HepG2 (cell line): ENCODE results near the gene EFNA3. TPM values are rescaled to one million over a fixed set of nuclear protein-coding genes. Genes with fewer than 3 reads are reported as not detected.
A peak's percentile ranks its signal among the peaks of the same experiment; 100 is the strongest.

Source experiments
- DMAP1 ChIP-seq: IDR thresholded peaks from 2 replicates; pipeline ENCODE4 v1.6.1; 2016
- DNMT1 ChIP-seq: sonication (generic); formaldehyde crosslinking; IDR thresholded peaks from 2 replicates; pipeline ENCODE4 v1.5.1; 2020; ENCODE audit warnings: mild to moderate bottlenecking, missing genetic modification reagents
- NPAS2 ChIP-seq: sonication (generic); formaldehyde crosslinking; IDR thresholded peaks from 2 replicates; pipeline ENCODE4 v1.8.0; 2022; ENCODE audit warnings: mild to moderate bottlenecking, missing genetic modification reagents, borderline replicate concordance
- RCOR2 ChIP-seq: IDR thresholded peaks from 2 replicates; pipeline ENCODE4 v1.6.1; 2016; ENCODE audit warnings: missing biosample characterization, missing genetic modification reagents
- STAT5B ChIP-seq: sonication (generic); formaldehyde crosslinking; IDR thresholded peaks from 2 replicates; pipeline ENCODE4 v1.4.0; 2020; ENCODE audit warnings: missing genetic modification reagents
- SYNCRIP ChIP-seq: fragments of 200-400 bp; formaldehyde crosslinking; IDR thresholded peaks from 2 replicates; pipeline ENCODE4 v1.6.1; 2018; ENCODE audit warnings: mild to moderate bottlenecking, low read depth, low read length; ENCODE audit not compliant: insufficient read depth
- TIGD3 ChIP-seq: sonication (generic); formaldehyde crosslinking; IDR thresholded peaks from 2 replicates; pipeline ENCODE4 v1.5.1; 2020; ENCODE audit warnings: mild to moderate bottlenecking, missing genetic modification reagents, borderline replicate concordance
- polyA plus RNA-seq, 8 experiments: library from polyadenylated mRNA; depleted of rRNA in 3 of 8; stranded (reverse) in 7 of 8; unstranded in 1 of 8; fragments of >200 nt; fragmentation: Illumina TruSeq in 4 of 8; extraction: Trizol in 4 of 8; gene quantifications; 2 replicates each; pipeline versions ENCODE4 v1.2.1 to v1.2.3, GENCODE V29; 2011 to 2016; ENCODE audit warnings: low read depth in 4 of 8, missing spikeins in 1 of 8, mixed read lengths in 1 of 8; ENCODE audit not compliant: insufficient read depth in 1 of 8
- total RNA-seq, 5 experiments: library from RNA; depleted of rRNA; stranded (reverse); fragments of >200 nt; fragmentation: Illumina TruSeq; extraction: Trizol; gene quantifications; 2 replicates each; pipeline ENCODE4 v1.2.3, GENCODE V29; 2016; ENCODE audit warnings: low read depth in 1 of 5
- TF ChIP-seq, protein P1 (sequence below): sonication (generic); formaldehyde crosslinking; IDR thresholded peaks from 2 replicates; pipeline ENCODE4 v1.8.1; 2023; ENCODE audit warnings: missing genetic modification reagents, inconsistent platforms, borderline replicate concordance
- TF ChIP-seq, protein P2 (sequence below): sonication (generic); formaldehyde crosslinking; IDR thresholded peaks from 2 replicates; pipeline ENCODE4 v1.4.0; 2020; ENCODE audit warnings: missing genetic modification reagents
- TF ChIP-seq, protein P3 (sequence below): IDR thresholded peaks from 2 replicates; pipeline ENCODE4 v1.6.1; 2016; ENCODE audit warnings: missing compliant biosample characterization, missing genetic modification reagents, borderline replicate concordance
- TF ChIP-seq, protein P4 (sequence below): sonication (generic); formaldehyde crosslinking; IDR thresholded peaks from 2 replicates; pipeline ENCODE4 v1.4.0; 2020; ENCODE audit warnings: mild to moderate bottlenecking, missing genetic modification reagents
- TF ChIP-seq, protein P5 (sequence below): sonication (generic); formaldehyde crosslinking; IDR thresholded peaks from 2 replicates; pipeline ENCODE4 v1.5.1; 2020; ENCODE audit warnings: mild to moderate bottlenecking, missing genetic modification reagents, moderate library complexity
- TF ChIP-seq, protein P6 (sequence below): sonication (generic); formaldehyde crosslinking; conservative IDR thresholded peaks from 2 replicates; pipeline ENCODE4 v1.5.0; 2020; ENCODE audit warnings: missing genetic modification reagents

EFNA3 gene
- total and polyA plus RNA-seq, 2 of the 13 experiments (the other 11 are each of a cell fraction or from before 2014, with no cell fraction given): 1.0 to 5.7 TPM

GRCh38 chr1:155107309-155108264 lies 28.9 kb downstream of the EFNA3 start (continued):
- TF ChIP-seq, protein P1, sequence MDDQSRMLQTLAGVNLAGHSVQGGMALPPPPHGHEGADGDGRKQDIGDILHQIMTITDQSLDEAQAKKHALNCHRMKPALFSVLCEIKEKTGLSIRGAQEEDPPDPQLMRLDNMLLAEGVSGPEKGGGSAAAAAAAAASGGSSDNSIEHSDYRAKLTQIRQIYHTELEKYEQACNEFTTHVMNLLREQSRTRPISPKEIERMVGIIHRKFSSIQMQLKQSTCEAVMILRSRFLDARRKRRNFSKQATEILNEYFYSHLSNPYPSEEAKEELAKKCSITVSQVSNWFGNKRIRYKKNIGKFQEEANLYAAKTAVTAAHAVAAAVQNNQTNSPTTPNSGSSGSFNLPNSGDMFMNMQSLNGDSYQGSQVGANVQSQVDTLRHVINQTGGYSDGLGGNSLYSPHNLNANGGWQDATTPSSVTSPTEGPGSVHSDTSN (CRISPR knock-in tag): no peak
- TF ChIP-seq, protein P2, sequence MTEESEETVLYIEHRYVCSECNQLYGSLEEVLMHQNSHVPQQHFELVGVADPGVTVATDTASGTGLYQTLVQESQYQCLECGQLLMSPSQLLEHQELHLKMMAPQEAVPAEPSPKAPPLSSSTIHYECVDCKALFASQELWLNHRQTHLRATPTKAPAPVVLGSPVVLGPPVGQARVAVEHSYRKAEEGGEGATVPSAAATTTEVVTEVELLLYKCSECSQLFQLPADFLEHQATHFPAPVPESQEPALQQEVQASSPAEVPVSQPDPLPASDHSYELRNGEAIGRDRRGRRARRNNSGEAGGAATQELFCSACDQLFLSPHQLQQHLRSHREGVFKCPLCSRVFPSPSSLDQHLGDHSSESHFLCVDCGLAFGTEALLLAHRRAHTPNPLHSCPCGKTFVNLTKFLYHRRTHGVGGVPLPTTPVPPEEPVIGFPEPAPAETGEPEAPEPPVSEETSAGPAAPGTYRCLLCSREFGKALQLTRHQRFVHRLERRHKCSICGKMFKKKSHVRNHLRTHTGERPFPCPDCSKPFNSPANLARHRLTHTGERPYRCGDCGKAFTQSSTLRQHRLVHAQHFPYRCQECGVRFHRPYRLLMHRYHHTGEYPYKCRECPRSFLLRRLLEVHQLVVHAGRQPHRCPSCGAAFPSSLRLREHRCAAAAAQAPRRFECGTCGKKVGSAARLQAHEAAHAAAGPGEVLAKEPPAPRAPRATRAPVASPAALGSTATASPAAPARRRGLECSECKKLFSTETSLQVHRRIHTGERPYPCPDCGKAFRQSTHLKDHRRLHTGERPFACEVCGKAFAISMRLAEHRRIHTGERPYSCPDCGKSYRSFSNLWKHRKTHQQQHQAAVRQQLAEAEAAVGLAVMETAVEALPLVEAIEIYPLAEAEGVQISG (CRISPR knock-in tag): peak; percentile 63
- TF ChIP-seq NPAS2 (CRISPR knock-in tag) (no peak), DMAP1 (peak; percentile 61), TIGD3 (CRISPR knock-in tag) (no peak), RCOR2 (CRISPR knock-in tag) (no peak), STAT5B (CRISPR knock-in tag) (no peak), DNMT1 (CRISPR knock-in tag) (no peak), SYNCRIP (no peak)
- TF ChIP-seq, protein P3, sequence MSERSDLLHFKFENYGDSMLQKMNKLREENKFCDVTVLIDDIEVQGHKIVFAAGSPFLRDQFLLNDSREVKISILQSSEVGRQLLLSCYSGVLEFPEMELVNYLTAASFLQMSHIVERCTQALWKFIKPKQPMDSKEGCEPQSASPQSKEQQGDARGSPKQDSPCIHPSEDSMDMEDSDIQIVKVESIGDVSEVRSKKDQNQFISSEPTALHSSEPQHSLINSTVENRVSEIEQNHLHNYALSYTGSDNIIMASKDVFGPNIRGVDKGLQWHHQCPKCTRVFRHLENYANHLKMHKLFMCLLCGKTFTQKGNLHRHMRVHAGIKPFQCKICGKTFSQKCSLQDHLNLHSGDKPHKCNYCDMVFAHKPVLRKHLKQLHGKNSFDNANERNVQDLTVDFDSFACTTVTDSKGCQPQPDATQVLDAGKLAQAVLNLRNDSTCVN (CRISPR knock-in tag): peak; percentile 95
- TF ChIP-seq, protein P4, sequence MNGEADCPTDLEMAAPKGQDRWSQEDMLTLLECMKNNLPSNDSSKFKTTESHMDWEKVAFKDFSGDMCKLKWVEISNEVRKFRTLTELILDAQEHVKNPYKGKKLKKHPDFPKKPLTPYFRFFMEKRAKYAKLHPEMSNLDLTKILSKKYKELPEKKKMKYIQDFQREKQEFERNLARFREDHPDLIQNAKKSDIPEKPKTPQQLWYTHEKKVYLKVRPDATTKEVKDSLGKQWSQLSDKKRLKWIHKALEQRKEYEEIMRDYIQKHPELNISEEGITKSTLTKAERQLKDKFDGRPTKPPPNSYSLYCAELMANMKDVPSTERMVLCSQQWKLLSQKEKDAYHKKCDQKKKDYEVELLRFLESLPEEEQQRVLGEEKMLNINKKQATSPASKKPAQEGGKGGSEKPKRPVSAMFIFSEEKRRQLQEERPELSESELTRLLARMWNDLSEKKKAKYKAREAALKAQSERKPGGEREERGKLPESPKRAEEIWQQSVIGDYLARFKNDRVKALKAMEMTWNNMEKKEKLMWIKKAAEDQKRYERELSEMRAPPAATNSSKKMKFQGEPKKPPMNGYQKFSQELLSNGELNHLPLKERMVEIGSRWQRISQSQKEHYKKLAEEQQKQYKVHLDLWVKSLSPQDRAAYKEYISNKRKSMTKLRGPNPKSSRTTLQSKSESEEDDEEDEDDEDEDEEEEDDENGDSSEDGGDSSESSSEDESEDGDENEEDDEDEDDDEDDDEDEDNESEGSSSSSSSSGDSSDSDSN (CRISPR knock-in tag): no peak; the same call in 1 of the 2 replicates
- TF ChIP-seq, protein P5, sequence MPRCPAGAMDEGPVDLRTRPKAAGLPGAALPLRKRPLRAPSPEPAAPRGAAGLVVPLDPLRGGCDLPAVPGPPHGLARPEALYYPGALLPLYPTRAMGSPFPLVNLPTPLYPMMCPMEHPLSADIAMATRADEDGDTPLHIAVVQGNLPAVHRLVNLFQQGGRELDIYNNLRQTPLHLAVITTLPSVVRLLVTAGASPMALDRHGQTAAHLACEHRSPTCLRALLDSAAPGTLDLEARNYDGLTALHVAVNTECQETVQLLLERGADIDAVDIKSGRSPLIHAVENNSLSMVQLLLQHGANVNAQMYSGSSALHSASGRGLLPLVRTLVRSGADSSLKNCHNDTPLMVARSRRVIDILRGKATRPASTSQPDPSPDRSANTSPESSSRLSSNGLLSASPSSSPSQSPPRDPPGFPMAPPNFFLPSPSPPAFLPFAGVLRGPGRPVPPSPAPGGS (CRISPR knock-in tag): no peak
- TF ChIP-seq, protein P6, sequence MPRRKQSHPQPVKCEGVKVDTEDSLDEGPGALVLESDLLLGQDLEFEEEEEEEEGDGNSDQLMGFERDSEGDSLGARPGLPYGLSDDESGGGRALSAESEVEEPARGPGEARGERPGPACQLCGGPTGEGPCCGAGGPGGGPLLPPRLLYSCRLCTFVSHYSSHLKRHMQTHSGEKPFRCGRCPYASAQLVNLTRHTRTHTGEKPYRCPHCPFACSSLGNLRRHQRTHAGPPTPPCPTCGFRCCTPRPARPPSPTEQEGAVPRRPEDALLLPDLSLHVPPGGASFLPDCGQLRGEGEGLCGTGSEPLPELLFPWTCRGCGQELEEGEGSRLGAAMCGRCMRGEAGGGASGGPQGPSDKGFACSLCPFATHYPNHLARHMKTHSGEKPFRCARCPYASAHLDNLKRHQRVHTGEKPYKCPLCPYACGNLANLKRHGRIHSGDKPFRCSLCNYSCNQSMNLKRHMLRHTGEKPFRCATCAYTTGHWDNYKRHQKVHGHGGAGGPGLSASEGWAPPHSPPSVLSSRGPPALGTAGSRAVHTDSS (CRISPR knock-in tag): no peak
